Uterus (tissue), 2 donors: ENCODE results near the gene DIPK1A.

Experiments
- POLR2A ChIP-seq, 2 donors: fragments of 450-650 bp; IDR thresholded peaks; one replicate each; pipeline ENCODE4 v1.6.1; 2016; ENCODE audit warnings: antibody characterized with exemption in 2 of 2, mild to moderate bottlenecking in 1 of 2, moderate library complexity in 1 of 2
- TF ChIP-seq, protein P1 (sequence below), 4 experiments: fragments of 200-600 bp in 2 of 4; fragments of 450-650 bp in 2 of 4; sonication (generic) in 2 of 4; IDR thresholded peaks; one replicate each; pipeline ENCODE4 v1.5.1; 2016 to 2019; ENCODE audit warnings: antibody characterized with exemption in 4 of 4, mild to moderate bottlenecking in 2 of 4, moderate library complexity in 1 of 4

DNA sequence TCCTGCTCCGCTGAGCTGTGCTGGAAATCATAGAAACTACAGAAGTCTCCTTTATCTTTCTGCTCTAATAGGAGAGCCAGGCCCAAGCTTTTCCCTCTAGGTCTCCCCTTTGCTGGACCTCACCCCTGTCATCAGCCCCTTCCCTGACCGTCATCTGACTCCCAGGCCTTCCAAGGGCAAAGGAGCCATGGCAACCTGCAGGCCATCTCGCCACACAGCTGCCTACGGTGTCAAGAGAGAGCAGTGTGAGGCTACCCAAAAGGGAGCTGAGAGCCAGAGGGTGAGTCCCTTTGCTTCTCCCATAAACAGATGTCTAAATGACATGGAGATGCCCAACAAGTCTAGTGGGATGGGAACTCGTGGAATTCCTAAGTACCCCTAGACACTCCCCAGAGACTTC is 37.6 kb upstream of the DIPK1A start:
- TF ChIP-seq, protein P1, sequence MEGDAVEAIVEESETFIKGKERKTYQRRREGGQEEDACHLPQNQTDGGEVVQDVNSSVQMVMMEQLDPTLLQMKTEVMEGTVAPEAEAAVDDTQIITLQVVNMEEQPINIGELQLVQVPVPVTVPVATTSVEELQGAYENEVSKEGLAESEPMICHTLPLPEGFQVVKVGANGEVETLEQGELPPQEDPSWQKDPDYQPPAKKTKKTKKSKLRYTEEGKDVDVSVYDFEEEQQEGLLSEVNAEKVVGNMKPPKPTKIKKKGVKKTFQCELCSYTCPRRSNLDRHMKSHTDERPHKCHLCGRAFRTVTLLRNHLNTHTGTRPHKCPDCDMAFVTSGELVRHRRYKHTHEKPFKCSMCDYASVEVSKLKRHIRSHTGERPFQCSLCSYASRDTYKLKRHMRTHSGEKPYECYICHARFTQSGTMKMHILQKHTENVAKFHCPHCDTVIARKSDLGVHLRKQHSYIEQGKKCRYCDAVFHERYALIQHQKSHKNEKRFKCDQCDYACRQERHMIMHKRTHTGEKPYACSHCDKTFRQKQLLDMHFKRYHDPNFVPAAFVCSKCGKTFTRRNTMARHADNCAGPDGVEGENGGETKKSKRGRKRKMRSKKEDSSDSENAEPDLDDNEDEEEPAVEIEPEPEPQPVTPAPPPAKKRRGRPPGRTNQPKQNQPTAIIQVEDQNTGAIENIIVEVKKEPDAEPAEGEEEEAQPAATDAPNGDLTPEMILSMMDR (IDR thresholded peaks at IDR 0.05): no peak
- TF ChIP-seq POLR2A (IDR thresholded peaks at IDR 0.05): no peak
